ENCODE data around the gene KIF21B. TPM values are rescaled to one million over a fixed set of nuclear protein-coding genes. Genes with fewer than 3 reads are reported as not detected.

Gene KIF21B
- total RNA-seq, 1 donor from 2014 or later: 2.6 TPM

DNA sequence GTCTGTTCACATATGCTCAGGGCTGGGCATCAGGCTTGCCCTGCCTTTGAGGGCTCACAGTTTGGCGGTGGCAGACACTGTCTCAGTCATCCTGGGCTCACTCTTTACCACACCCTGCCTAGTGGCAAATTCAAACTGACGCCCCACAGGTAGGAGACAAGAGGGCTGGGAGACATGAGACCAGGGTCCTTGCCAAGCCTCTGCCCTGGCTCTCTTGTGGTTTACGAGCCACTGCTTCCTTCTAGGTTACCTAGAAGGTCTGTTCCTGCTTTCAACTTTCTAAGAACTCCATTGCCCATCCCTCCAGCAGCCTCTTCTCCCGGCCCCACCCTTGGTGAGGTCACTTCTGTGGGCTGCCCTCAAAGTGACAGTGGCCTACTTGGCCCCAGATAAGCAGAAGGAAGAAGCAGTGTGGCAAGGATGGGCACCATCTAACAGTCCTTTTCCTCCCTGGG, 10.5 kb downstream of the KIF21B start:
- Mint-ChIP-seq H3K9me3 (ENCODE audit: low read depth) (no peaks in the 10 kb centered on the region), H3K27ac (ENCODE audit: unreplicated experiment) (no peak overlapping the region), H3K4me3 (ENCODE audit: unreplicated experiment) (no peak overlapping the region), H3K36me3 (ENCODE audit: low read depth) (no peaks in the 10 kb centered on the region), H3K4me1 (ENCODE audit: low read depth) (peaks cover 35% of the 10 kb centered on the region), H3K27me3 (ENCODE audit: low read depth) (no peaks in the 10 kb centered on the region)
- TF ChIP-seq, protein P1, sequence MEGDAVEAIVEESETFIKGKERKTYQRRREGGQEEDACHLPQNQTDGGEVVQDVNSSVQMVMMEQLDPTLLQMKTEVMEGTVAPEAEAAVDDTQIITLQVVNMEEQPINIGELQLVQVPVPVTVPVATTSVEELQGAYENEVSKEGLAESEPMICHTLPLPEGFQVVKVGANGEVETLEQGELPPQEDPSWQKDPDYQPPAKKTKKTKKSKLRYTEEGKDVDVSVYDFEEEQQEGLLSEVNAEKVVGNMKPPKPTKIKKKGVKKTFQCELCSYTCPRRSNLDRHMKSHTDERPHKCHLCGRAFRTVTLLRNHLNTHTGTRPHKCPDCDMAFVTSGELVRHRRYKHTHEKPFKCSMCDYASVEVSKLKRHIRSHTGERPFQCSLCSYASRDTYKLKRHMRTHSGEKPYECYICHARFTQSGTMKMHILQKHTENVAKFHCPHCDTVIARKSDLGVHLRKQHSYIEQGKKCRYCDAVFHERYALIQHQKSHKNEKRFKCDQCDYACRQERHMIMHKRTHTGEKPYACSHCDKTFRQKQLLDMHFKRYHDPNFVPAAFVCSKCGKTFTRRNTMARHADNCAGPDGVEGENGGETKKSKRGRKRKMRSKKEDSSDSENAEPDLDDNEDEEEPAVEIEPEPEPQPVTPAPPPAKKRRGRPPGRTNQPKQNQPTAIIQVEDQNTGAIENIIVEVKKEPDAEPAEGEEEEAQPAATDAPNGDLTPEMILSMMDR (IDR thresholded peaks at IDR 0.05): no peak
- DNase-seq (ENCODE audit: low spot score): no peak

DNA sequence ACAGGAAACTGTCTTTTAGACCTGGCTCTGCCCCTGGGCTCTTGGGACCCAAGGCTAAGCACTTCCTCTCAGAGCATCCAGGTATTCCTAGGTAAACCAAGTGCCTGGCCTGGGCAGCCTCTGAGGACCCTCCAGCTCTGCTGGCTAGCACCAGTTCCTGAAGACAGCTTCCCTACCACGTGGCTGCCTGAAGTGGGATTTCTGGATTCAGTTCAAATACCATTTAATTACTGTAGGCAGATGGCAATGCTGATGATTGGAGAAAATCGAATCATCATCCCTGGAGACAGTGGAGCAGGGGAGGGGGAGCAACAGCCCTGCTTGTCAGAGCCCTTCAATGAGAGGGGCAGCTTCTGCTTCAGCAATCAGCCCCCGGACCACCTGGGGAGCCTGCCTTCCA, 11.9 kb downstream of the KIF21B start:
- H3K9me3 Mint-ChIP-seq (ENCODE audit: low read depth): no peaks in the 10 kb centered on the region
- no peak for DNase-seq (ENCODE audit: low spot score)
- no peak overlapping the region for H3K27ac Mint-ChIP-seq (ENCODE audit: unreplicated experiment)

DNA sequence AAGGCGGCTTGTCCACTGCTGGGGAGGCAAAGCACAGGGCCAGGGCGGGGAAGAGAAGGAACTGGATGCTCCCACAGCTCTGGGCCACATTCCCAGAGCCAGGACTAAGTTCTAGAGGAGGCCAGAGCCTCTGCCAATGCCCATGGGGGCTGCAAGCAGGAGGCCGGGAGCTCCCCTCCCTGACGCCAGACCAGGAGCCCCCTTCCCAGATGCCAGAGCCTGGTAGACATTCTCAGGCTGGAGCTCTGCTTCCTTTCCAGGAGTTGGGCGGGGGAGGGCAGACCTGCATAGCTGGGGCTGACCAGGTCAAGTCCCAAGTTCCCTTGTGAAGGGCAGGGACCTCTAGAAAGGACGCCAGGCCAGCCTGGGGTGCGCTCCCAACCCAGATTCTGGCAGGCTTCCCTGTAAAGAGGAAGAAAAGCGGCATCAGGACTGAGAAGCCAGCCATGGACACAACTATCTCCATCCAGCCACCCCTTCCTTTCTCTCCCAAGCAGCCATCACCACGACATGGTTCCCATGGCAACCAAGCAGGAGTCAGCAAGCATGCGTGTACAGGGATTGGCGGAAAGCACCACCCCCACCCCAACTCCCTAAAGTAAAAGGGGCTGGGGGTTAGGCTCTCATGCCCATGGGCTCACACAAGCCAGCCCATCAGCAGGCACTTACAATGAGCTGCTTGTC, 13.4 kb downstream of the KIF21B start:
- no peak overlapping the region for H3K27ac Mint-ChIP-seq (ENCODE audit: unreplicated experiment)
- no peak for DNase-seq (ENCODE audit: low spot score)
- H3K9me3 Mint-ChIP-seq (ENCODE audit: low read depth): no peaks in the 10 kb centered on the region
- TF ChIP-seq, protein P1 (IDR thresholded peaks at IDR 0.05): no peak
- H3K4me1 Mint-ChIP-seq (ENCODE audit: low read depth): peaks cover 7% of the 10 kb centered on the region
- no peaks in the 10 kb centered on the region for H3K27me3 Mint-ChIP-seq (ENCODE audit: low read depth)
- H3K4me3 Mint-ChIP-seq (ENCODE audit: unreplicated experiment): no peak overlapping the region
- no peaks in the 10 kb centered on the region for H3K36me3 Mint-ChIP-seq (ENCODE audit: low read depth)

More for the DNA sequence above, 11.9 kb downstream of the KIF21B start:
- Mint-ChIP-seq H3K4me1 (ENCODE audit: low read depth) (peaks cover 20% of the 10 kb centered on the region), H3K27me3 (ENCODE audit: low read depth) (no peaks in the 10 kb centered on the region), H3K4me3 (ENCODE audit: unreplicated experiment) (no peak overlapping the region), H3K36me3 (ENCODE audit: low read depth) (no peaks in the 10 kb centered on the region)
- TF ChIP-seq, protein P1 (IDR thresholded peaks at IDR 0.05): no peak

DNA sequence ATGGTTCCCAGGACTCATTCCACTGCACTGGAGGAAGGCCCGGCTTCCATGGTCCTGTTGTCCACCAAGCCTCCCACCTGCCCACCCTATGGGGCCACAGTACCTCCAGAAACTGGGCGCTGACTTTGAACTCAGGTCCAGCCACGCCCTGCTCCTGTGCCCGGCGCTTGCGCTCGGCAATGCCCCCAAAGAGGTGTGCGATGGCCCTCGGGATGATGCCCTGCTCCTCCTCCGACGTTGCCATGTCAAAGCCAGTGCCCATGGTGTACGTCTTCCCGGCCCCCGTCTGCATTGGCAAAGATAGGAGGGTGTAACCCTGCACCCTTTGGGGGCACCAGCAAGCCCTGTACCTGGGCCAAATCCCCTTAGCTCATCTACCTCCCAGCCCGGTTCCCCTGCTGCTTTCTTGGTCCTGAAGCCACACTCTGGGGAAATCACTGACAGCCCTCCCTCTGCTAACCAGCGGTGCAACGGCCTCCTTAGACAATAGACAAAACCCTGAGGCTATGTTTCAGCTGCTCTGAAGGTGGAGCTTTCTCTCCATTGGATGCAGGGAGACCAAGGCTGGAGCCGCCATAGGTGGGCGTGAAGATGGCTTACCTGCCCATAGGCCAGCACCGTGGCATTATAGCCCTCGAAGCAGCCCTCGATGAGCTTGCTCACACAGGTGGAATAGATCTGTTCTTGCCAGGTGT, 14.7 kb downstream of the KIF21B start:
- Mint-ChIP-seq H3K4me1 (ENCODE audit: low read depth) (peaks cover 2% of the 10 kb centered on the region), H3K27ac (ENCODE audit: unreplicated experiment) (no peak overlapping the region), H3K27me3 (ENCODE audit: low read depth) (no peaks in the 10 kb centered on the region), H3K9me3 (ENCODE audit: low read depth) (no peaks in the 10 kb centered on the region), H3K4me3 (ENCODE audit: unreplicated experiment) (no peak overlapping the region), H3K36me3 (ENCODE audit: low read depth) (no peaks in the 10 kb centered on the region)
- DNase-seq (ENCODE audit: low spot score): peak; percentile 83
- TF ChIP-seq, protein P1 (IDR thresholded peaks at IDR 0.05): no peak

DNA sequence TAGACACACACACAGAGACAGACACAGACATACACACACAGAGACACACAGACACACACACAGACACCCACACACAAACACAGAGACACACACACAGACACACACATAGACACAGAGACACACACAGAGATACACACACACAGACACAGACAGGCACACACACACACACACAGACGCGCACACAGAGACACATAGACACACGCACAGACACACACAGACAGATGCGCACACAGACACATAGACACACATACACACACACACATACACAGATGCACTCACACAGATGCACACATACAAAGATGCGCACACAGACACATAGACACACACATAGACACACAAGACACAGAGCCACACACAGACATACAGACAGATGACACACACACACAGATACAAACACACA, 16.0 kb downstream of the KIF21B start:
- H3K36me3 Mint-ChIP-seq (ENCODE audit: low read depth): peaks cover 2% of the 10 kb centered on the region
- no peak for DNase-seq (ENCODE audit: low spot score)
- no peaks in the 10 kb centered on the region for H3K9me3 Mint-ChIP-seq (ENCODE audit: low read depth)
- H3K4me1 Mint-ChIP-seq (ENCODE audit: low read depth): peaks cover 2% of the 10 kb centered on the region
- no peak overlapping the region for H3K4me3 Mint-ChIP-seq (ENCODE audit: unreplicated experiment)
- no peaks in the 10 kb centered on the region for H3K27me3 Mint-ChIP-seq (ENCODE audit: low read depth)
- no peak overlapping the region for H3K27ac Mint-ChIP-seq (ENCODE audit: unreplicated experiment)
- TF ChIP-seq, protein P1 (IDR thresholded peaks at IDR 0.05): no peak

Measured in chondrocyte (in vitro differentiated cells).